ENCODE measurements around the gene TRAK1.

The TRAK1 gene

GRCh38 chr3:42067326-42067725, 23.8 kb upstream of the TRAK1 start:
- no peak for DNase-seq

DNA sequence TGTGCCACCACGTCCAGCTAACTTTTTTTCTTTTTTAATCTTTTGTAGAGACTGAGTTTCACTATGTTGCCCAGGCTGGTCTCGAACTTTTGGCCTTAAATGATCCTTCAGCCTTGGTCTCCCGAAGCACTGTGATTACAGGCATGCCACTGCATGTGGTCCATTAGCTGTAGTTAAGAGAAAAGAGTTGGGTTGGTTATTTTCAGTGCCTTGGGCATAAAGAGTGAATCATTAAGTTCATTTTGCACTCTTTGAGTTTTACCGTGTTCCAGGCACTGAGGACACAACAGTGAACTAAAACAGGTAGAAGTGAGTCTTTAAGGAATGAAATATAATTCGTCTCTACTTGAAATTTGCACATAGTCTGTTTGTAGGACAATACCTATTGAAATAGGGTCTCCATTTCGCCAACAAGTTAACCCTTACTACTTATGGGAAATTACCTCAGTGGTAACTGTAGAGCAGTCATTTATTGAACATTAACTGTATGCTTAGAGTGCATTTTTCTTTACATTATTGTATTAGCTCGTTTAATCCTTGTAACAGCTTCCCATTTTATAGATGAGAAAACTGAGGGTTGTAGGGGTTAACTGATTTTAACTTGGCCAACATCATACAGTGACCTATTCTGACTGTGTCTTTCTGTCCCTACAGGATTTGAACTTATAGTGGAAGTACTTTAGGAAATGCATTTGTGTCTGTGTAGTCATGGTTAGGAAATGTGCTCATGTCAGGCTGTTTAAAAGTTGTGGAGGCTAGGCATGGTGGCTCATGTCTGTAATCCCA, 22.7 kb upstream of the TRAK1 start:
- DNase-seq, result no peak

DNA sequence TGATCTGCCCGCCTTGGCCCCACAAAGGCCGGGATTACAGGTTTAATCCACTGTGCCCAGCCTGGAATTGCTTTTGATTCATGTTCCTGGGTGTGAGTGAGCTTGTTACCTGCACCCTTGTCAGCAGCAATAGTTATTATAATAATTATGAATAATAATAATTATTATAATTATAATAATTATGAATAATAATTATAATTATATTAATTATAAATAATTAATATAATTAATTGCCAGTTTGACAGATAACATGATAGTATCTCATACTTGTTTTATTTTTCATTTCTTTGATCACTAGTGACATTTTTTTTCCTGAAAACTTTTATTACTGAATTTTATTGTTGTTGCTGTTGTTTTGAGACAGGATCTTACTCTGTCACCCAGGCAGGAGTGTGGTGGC, 21.1 kb upstream of the TRAK1 start:
- DNase-seq, result no peak

DNA sequence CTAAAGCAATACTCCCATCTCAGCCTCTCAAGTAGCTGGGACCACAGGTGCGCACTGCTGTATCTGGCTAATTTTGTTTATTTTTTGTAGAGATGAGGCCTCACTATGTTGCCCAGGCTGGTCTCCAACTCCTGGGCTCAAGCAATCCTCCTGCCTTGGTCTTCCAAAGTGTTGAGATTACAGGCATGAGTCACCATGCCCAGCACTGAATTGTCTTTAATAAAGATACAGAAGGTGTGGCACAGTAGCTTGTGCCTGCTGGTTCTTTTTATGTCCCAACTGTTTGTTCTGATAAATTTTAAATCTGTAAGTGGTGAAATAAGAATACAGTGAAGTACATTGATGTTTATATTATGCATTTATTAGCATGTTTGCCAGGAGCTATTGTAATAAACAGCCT, 20.6 kb upstream of the TRAK1 start:
- DNase-seq, result no peak

DNA sequence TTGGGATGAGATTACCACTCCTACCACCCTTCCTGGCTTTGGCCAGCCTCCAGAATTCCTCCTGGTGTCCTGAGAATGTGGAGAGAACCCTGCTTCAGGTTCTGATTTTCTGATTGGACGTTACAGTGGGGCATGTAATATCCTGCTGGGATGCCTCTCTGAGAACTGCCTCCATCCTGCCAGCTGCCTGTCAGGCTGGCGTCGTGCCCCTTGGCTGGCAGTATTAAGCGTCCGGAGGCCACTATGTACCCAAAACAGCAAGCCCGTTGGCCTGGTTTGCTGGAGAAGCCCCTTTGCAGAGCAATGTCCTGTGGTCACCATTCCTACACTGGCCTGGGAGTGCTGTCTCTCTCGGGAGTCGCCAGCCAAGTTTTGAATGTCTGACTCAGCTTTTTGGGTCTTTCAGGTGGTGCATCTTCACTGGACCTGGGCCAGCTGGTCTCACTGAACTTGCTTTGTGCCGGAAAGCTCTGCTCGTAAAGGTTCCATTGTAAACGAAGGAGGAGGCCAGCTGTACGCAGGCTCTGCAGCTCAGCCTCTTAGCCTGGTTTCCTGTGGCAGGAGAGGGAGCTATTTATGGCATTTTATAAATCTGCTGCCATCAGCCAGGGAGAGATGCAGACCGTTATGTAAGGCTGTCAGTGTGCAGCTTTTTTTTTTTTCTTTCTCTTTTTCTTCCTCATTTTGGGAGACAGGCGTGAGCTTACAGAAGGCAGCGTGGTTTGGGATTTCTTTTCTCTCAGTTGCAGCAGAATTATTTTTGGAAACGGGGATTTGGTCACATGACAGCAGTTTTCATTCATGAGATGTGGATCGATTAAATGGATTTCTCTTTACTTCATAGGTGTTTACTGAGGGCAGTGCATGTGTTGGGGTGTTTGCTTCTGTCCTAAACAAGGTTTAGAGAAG, 19.0 kb upstream of the TRAK1 start:
- DNase-seq, result no peak

DNA sequence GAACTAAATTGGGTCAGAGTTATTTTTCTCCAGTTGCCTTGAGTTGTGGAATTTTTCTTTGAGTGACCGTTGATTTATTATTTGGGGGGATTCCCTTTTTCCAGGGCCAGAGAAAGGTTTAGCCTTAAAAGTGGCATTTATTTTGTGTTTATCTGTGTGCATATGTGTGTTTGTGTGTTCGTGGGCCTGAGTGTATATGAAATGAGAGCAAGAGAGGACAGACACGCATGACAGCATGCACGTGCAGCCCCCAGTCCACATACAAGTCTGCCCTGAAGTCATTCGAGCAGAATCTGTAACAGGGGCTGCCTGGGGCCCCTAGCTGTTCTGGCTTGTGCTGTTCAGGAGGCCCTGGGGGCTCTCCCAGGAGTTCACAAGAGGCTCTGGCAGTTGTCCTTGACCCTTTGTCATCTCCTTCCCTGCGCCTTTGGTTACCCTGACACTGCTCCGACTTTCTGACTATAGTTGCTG, 18.3 kb upstream of the TRAK1 start:
- DNase-seq, result no peak

DNA sequence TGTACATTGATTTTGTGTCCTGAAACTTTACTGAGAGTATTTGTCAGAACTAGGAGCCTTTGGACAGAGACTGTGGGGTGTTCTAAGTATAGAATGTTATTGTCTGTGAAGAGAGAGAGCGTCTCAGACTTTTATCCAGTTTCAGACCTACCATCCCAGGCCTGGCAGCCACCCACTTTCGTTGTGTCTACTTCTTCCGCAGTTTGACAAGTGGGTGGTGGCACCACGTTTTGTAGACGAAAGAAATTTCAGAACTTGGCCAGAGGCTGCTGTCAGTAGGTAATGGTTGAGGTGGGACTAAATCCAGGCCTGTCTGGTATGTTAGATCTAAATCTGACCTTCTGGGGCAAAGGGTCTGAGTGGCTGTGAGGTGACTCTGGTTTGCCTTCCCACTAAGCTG, 13.4 kb upstream of the TRAK1 start:
- no peak for DNase-seq

DNA sequence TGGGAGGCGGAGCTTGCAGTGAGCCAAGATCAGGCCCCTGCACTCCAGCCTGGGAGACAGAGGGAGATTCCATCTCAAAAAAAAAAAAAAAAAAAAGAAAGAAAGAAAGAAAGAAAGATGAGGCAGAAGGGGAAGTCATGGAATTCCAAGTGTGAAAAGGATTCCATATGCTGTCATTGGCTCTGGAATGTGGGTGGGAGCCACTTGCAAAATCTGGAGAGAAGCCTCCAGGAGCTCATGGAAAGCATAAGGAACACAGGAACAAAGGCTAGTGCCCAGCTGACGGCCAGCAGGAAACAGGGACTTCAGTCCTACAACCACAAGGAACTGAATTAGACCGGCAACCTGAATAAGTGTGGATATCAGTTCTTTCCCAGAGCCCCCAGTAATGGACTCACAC, 12.5 kb upstream of the TRAK1 start:
- DNase-seq, result no peak

- no peak for DNase-seq
Measured at GRCh38 chr3:42079701-42080452, 11.3 kb upstream of the TRAK1 start.

DNA sequence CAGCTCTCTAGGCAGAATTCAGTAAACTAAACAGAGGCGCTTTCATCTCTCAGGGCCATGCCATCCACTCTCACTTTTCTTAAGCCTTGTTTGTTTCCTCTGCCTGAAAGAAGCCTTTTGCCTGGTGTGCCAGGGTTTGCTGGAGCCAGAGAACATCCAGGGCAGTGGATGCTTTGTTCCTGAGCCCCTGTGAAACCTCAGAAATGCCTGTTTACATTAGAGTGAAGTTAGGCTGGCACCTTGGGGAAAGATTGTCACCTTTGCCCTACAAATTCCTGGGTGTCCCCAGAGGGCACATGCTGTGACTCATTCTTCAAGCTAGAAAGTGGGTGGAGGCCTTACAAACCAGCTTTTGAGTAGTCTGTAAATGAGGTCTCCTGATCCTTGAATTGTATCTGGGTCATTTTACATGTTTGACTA, 10.7 kb upstream of the TRAK1 start:
- no peak for DNase-seq

- no peak for DNase-seq
Measured at GRCh38 chr3:42081838-42082473, 9.2 kb upstream of the TRAK1 start.

DNA sequence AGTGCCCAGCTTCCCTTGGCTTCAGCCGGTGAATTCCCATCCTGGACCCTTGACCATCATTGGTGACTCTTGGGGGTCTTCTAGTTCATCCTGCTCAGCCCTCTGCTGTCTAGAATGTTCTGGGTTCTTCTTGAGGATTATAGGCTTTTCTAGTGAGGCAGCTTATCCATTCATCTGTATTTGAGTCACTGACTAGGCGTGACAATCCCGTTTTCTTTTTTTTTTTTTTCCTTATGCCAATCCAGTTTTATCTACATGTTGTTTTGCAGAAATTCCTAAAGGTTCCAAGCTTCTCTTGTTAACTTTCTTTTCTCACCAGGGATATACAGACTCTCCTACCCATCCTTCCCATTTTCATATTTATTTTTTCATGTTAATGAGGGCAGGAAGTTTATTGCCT, 6.6 kb upstream of the TRAK1 start:
- DNase-seq, result no peak

DNA sequence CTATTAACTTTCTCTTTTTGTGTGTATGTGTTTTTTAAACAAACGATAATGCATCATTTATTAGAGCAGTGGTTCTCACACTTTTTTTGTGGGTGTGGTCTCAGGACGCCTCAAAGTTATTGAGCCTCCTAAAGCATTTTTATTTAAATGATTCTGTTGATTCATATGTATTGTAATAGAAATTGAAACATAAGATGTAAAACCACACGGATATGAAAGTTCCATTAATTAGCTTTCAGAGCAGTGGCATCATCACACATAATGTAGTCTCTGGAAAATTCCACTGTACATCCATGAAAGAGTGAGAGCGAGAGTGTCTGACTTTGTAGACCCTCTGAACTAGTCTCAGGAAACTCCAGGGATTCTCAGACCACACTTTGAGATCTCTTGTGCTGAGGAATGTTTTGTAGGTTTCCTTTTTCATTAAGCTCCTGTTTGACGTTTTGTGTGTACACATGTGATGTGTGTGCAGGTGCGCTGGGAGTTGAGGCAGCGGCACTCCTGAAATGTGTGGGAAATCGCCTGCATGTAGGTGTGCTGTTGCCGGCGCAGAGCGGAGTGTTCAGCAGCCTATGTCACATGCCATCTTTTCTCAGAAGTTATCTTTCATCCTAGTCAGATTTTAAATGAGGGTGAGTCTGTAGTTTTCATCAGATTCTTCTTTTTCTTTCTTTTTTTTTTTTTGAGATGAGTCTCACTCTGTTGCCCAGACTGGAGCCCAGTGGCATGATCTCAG, 5.3 kb upstream of the TRAK1 start:
- DNase-seq, result no peak

DNA sequence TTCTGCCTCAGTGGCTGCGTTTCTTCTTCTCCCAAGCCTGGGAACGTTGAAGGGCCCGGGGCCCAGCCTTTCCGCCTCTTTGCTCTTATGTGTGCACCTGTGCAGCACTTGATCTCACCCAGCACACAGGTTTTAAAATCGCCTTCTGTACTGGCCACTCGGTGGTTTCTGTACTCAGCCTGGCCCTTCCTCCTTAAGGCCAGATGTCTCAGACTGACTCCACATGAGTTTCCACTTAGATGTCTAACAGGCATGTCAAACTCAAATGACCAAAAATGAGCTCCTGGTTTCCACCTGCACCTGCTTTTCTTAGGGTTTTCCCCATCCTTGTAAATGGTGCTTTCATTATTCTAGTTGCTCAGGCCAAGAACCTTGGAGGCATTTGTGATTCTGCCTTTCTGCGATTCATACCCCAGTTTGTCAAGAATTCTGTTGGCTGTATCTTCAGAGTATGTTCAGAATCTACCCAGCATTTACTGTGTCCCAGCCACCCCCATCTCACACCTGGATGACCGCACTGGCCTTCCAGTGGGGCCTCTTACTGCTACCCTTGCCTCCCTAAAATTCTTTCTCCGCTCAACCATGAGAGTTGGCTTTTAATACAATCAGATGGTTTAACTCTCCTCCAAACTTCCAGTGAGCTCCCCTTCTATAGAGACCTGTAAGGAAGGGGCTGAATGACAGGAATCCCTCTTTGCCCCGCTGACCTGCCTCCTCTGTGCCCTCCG, 2.2 kb upstream of the TRAK1 start:
- DNase-seq, result no peak

GRCh38 chr3:42092006-42092405, 849 bp downstream of the TRAK1 start:
- DNase-seq, result no peak

- no peak for DNase-seq
Measured at GRCh38 chr3:42094128-42094527, 3.0 kb downstream of the TRAK1 start.

DNA sequence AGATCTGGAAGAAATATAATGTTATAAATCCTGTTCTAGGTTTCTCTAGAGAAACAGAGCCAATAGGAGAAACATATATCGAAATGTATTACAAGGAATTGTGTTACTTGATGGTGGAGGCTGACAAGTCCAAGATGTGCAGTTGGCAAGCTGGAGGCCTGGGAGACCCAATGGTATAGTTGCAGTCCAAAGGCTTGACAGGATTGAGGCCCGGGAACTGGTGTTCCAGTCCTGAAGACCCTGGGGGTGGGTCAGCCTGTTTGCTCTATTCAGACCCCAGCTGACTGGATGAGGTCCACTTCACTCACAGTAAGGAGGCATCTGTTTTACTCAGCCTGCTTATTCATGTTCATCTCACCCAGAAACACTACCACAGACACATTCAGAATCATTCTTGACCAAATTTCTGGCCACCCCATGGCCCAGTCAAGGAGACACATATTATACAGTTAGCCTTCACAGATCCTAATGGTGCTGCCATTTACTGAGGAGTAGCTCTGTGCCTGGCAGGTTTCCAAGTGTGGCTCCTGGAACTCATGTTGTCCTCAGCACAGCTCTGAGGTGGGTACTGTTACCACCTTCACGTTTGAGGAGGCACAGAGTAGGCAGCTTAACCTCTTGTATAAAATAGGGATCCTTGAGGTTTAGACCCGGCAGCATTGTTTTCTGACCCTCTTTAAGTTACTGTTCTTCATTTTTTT, 3.7 kb downstream of the TRAK1 start:
- DNase-seq, result no peak

GRCh38 chr3:42095540-42095939, 4.4 kb downstream of the TRAK1 start:
- DNase-seq, result no peak

DNA sequence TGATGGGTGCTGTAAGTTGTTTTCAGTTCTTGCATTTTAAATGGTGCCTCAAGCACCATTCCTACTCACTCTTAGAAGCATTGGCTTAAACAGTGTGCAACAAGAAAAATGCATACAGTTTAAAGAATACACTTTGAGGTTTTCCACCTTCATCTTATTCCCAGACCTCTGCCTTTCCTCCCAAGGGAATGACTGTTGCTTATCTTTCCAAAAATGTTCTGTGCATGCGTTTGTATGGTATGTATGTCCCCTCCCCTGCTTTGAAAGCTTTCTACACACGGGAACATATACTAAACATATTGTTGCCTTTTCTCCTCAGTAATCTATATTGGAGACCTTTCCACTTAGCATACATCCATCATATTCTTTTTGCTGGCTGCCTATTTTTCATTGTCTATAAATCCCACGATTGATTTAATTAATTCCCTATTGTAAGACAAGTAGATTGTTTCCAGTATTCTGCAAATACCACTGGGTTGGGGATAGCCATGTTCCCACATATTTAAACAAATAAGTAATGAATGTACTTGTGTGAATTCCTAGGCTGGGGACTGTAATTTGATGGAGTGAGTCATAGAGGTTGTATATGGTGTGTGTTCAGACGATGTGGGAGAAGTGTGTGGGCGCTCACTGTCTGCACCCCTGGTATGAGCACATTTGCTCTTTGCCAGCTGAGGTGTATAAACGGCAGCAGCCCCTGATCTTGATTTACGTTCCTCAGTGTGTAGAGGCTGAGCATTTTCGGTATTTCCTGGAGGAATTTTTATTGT, 5.8 kb downstream of the TRAK1 start:
- DNase-seq, result no peak

DNA sequence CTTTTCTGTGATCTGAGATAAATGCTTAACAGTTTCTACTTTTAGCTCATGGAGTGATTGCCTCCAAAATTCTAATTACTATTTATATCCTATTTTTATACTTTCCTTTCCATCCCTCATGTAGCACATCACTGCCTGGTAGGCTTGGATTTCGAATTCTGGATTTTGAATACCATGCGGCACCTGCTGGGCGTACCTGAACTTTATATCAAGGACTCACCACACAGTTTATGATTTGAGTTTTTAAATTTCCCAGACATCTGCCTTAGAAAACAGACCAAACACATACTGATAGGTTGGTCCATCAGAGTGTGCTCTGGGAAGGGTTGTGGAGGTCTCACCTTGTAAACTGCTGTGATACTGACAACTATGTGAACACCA, 6.4 kb downstream of the TRAK1 start:
- no peak for DNase-seq
